GM23338 (cell line): ENCODE data around the gene AZU1.

Experiments used
- CREB1 ChIP-seq: fragments of 250-450 bp; sonication (Bioruptor Pico); IDR thresholded peaks from 2 replicates; pipeline ENCODE4 v1.5.0; 2020; ENCODE audit warnings: low read depth, mild to moderate bottlenecking, moderate library complexity
- EZH2 ChIP-seq: fragments of 200-600 bp; sonication (generic); IDR thresholded peaks from one replicate; pipeline ENCODE4 v1.8.0; 2017; ENCODE audit warnings: antibody characterized with exemption, mild to moderate bottlenecking, low read depth; ENCODE audit not compliant: unreplicated experiment
- EZH2phosphoT487 ChIP-seq: fragments of 200-600 bp; sonication (generic); IDR thresholded peaks from one replicate; pipeline ENCODE4 v1.8.1; 2018; ENCODE audit warnings: antibody characterized with exemption; ENCODE audit not compliant: unreplicated experiment
- JUNB ChIP-seq: IDR thresholded peaks from one replicate; pipeline ENCODE4 v1.6.1; 2016; ENCODE audit warnings: antibody characterized with exemption; ENCODE audit not compliant: unreplicated experiment
- POLR2AphosphoS5 ChIP-seq: IDR thresholded peaks from 2 replicates; pipeline ENCODE4 v1.6.1; 2016; ENCODE audit warnings: antibody characterized with exemption, low read depth
- TF ChIP-seq, protein P1 (sequence below), 2 experiments: fragments of 200-600 bp in 1 of 2; sonication (generic) in 1 of 2; conservative IDR thresholded peaks; 2 replicates each; pipeline versions ENCODE4 v1.5.1 to v1.6.1; 2016 to 2017; ENCODE audit warnings: antibody characterized with exemption in 2 of 2, low read depth in 2 of 2, mild to moderate bottlenecking in 2 of 2, moderate library complexity in 1 of 2
- TF ChIP-seq, protein P2 (sequence below): IDR thresholded peaks from one replicate; pipeline ENCODE4 v1.6.1; 2018; ENCODE audit warnings: antibody characterized with exemption; ENCODE audit not compliant: unreplicated experiment
- TF ChIP-seq, protein P3 (sequence below): IDR thresholded peaks from 2 replicates; pipeline ENCODE4 v1.6.1; 2016; ENCODE audit warnings: antibody characterized with exemption
- TF ChIP-seq, protein P4 (sequence below): fragments of 250-450 bp; sonication (Bioruptor Pico); IDR thresholded peaks from 2 replicates; pipeline ENCODE4 v1.5.0; 2020; ENCODE audit warnings: mild to moderate bottlenecking, moderate library complexity

DNA sequence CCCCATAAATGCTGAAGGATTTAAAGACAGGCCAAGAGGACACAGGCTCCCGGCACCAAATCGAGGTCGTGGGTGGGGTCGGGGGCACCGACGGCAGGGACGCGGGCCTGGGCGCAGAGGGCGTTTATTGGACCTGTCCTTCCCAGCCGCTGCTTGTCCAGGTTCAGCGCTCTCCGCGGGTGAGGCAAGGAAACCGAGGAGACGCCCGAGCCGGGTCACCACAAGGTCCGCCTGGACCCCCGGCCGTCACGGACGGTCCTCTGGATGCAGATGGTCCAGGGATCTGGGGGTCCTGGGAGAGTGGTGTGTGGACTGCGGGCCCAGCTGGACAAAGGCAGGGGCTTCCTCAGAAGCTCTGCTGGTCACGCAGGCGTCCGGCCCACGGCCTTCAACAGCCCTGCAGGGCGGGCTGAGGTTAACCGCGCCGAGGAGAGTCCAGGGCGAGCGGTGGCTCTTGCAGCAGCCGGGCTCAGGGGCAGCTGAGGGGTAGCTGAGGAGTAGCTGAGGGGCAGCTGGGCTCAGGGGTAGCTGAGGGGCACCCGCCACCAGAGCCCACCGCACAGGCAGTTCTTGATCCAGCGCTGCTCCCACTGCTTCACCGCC lies 40.3 kb downstream of the AZU1 start:
- TF ChIP-seq, protein P1, sequence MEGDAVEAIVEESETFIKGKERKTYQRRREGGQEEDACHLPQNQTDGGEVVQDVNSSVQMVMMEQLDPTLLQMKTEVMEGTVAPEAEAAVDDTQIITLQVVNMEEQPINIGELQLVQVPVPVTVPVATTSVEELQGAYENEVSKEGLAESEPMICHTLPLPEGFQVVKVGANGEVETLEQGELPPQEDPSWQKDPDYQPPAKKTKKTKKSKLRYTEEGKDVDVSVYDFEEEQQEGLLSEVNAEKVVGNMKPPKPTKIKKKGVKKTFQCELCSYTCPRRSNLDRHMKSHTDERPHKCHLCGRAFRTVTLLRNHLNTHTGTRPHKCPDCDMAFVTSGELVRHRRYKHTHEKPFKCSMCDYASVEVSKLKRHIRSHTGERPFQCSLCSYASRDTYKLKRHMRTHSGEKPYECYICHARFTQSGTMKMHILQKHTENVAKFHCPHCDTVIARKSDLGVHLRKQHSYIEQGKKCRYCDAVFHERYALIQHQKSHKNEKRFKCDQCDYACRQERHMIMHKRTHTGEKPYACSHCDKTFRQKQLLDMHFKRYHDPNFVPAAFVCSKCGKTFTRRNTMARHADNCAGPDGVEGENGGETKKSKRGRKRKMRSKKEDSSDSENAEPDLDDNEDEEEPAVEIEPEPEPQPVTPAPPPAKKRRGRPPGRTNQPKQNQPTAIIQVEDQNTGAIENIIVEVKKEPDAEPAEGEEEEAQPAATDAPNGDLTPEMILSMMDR (conservative IDR thresholded peaks at IDR 0.05; ENCODE audit: low read depth in 2 of 2) = no peak
- TF ChIP-seq EZH2 (no peak), POLR2AphosphoS5 (no peak), JUNB (no peak), EZH2phosphoT487 (no peak), CREB1 (CRISPR knock-in tag) (no peak)
- TF ChIP-seq, protein P2, sequence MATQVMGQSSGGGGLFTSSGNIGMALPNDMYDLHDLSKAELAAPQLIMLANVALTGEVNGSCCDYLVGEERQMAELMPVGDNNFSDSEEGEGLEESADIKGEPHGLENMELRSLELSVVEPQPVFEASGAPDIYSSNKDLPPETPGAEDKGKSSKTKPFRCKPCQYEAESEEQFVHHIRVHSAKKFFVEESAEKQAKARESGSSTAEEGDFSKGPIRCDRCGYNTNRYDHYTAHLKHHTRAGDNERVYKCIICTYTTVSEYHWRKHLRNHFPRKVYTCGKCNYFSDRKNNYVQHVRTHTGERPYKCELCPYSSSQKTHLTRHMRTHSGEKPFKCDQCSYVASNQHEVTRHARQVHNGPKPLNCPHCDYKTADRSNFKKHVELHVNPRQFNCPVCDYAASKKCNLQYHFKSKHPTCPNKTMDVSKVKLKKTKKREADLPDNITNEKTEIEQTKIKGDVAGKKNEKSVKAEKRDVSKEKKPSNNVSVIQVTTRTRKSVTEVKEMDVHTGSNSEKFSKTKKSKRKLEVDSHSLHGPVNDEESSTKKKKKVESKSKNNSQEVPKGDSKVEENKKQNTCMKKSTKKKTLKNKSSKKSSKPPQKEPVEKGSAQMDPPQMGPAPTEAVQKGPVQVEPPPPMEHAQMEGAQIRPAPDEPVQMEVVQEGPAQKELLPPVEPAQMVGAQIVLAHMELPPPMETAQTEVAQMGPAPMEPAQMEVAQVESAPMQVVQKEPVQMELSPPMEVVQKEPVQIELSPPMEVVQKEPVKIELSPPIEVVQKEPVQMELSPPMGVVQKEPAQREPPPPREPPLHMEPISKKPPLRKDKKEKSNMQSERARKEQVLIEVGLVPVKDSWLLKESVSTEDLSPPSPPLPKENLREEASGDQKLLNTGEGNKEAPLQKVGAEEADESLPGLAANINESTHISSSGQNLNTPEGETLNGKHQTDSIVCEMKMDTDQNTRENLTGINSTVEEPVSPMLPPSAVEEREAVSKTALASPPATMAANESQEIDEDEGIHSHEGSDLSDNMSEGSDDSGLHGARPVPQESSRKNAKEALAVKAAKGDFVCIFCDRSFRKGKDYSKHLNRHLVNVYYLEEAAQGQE = no peak
- TF ChIP-seq, protein P3, sequence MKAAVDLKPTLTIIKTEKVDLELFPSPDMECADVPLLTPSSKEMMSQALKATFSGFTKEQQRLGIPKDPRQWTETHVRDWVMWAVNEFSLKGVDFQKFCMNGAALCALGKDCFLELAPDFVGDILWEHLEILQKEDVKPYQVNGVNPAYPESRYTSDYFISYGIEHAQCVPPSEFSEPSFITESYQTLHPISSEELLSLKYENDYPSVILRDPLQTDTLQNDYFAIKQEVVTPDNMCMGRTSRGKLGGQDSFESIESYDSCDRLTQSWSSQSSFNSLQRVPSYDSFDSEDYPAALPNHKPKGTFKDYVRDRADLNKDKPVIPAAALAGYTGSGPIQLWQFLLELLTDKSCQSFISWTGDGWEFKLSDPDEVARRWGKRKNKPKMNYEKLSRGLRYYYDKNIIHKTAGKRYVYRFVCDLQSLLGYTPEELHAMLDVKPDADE = no peak
- TF ChIP-seq, protein P4, sequence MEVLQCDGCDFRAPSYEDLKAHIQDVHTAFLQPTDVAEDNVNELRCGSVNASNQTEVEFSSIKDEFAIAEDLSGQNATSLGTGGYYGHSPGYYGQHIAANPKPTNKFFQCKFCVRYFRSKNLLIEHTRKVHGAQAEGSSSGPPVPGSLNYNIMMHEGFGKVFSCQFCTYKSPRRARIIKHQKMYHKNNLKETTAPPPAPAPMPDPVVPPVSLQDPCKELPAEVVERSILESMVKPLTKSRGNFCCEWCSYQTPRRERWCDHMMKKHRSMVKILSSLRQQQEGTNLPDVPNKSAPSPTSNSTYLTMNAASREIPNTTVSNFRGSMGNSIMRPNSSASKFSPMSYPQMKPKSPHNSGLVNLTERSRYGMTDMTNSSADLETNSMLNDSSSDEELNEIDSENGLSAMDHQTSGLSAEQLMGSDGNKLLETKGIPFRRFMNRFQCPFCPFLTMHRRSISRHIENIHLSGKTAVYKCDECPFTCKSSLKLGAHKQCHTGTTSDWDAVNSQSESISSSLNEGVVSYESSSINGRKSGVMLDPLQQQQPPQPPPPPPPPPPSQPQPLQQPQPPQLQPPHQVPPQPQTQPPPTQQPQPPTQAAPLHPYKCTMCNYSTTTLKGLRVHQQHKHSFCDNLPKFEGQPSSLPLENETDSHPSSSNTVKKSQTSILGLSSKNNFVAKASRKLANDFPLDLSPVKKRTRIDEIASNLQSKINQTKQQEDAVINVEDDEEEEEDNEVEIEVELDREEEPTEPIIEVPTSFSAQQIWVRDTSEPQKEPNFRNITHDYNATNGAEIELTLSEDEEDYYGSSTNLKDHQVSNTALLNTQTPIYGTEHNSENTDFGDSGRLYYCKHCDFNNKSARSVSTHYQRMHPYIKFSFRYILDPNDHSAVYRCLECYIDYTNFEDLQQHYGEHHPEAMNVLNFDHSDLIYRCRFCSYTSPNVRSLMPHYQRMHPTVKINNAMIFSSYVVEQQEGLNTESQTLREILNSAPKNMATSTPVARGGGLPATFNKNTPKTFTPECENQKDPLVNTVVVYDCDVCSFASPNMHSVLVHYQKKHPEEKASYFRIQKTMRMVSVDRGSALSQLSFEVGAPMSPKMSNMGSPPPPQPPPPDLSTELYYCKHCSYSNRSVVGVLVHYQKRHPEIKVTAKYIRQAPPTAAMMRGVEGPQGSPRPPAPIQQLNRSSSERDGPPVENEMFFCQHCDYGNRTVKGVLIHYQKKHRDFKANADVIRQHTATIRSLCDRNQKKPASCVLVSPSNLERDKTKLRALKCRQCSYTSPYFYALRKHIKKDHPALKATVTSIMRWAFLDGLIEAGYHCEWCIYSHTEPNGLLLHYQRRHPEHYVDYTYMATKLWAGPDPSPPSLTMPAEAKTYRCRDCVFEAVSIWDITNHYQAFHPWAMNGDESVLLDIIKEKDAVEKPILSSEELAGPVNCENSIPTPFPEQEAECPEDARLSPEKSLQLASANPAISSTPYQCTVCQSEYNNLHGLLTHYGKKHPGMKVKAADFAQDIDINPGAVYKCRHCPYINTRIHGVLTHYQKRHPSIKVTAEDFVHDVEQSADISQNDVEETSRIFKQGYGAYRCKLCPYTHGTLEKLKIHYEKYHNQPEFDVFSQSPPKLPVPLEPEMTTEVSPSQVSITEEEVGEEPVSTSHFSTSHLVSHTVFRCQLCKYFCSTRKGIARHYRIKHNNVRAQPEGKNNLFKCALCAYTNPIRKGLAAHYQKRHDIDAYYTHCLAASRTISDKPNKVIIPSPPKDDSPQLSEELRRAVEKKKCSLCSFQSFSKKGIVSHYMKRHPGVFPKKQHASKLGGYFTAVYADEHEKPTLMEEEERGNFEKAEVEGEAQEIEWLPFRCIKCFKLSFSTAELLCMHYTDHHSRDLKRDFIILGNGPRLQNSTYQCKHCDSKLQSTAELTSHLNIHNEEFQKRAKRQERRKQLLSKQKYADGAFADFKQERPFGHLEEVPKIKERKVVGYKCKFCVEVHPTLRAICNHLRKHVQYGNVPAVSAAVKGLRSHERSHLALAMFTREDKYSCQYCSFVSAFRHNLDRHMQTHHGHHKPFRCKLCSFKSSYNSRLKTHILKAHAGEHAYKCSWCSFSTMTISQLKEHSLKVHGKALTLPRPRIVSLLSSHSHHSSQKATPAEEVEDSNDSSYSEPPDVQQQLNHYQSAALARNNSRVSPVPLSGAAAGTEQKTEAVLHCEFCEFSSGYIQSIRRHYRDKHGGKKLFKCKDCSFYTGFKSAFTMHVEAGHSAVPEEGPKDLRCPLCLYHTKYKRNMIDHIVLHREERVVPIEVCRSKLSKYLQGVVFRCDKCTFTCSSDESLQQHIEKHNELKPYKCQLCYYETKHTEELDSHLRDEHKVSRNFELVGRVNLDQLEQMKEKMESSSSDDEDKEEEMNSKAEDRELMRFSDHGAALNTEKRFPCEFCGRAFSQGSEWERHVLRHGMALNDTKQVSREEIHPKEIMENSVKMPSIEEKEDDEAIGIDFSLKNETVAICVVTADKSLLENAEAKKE (CRISPR knock-in tag) = no peak
